ENCODE measurements around the gene ABCC5. TPM values are rescaled to one million over a fixed set of nuclear protein-coding genes. Genes with fewer than 3 reads are reported as not detected.

The ABCC5 gene
- polyA plus RNA-seq, 1 donor (not counting 4 experiments of a cell fraction or from before 2014, with no cell fraction given) = 28.7 TPM

DNA sequence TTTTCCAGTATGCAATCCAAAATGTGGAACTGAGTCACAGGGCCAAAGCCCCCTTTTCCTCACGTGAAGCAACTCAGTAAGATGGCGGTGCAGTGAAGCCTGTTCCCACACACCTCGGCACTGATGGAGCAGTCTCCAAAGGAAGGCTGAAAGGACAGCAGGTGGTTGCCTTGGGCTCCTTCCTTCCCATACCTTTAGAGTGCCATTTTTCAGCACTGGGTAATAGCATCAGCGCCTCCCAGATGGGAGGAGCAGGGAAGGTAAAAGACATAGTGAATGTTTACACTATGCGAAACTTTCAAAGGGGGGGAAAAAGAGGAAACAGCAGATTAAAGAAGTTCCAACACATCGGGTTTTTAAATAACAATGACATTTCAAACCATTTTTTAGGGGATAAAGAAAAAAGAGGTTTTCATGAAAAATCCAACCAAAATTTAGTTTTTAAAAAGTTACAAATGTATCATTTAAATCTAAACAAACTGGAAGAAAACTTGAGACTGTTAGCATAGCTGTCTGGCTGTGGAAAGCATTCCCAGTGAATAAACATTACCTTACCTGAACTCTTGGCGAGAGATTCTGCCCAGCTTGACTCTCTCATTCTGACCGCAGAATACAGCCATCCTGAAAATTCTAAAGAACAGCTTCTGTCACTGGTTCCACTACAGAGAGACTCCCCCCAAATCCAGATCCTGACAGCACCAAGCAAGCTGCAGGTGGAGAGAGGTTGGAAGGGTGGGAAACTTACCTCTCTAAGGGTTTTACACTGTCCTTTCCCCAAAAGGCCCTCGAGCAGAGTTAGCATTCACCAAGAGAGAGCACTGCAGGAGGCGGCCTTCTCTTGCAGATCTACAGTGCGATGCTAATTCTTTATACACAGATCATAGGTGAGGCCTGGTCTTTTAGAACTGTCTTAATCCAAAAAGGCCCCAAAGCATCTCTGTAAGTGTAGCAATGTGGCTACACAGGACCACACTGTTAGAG, 32.6 kb downstream of the ABCC5 start:
- Histone ChIP-seq H3K4me3 (ENCODE audit: control insufficient read depth in 2 of 3, extremely low read depth in 1 of 3, insufficient read depth in 2 of 3, low read depth in 1 of 3, low read length in 3 of 3) (no peak overlapping the region), H3K79me2 (ENCODE audit: control insufficient read depth, insufficient read depth, low read length) (no peaks in the 10 kb centered on the region), H3K27ac (ENCODE audit: control insufficient read depth, insufficient read depth, low read length) (no peak overlapping the region), H3K27me3 (ENCODE audit: control insufficient read depth, extremely low read depth, insufficient read depth, low read length) (no peaks in the 10 kb centered on the region), H3K9me3 (ENCODE audit: control insufficient read depth, low read depth, low read length) (no peaks in the 10 kb centered on the region), H3K4me1 (ENCODE audit: control insufficient read depth, extremely low read depth, insufficient read depth, low read length) (no peaks in the 10 kb centered on the region), H3K36me3 (ENCODE audit: control insufficient read depth in 2 of 2, extremely low read depth in 1 of 2, insufficient read depth in 2 of 2, low read length in 2 of 2) (peaks cover 21 to 23% of the 10 kb centered on the region in 2 experiments), H3K9ac (ENCODE audit: control insufficient read depth, extremely low read depth, insufficient read depth, low read length) (no peak overlapping the region), H3K9me1 (ENCODE audit: control insufficient read depth, extremely low read depth, insufficient read depth, low read length) (no peaks in the 10 kb centered on the region), H2AFZ (ENCODE audit: control insufficient read depth, low read length) (no peak overlapping the region), H4K20me1 (ENCODE audit: control insufficient read depth, extremely low read depth, insufficient read depth, low read length) (no peaks in the 10 kb centered on the region), H3K4me2 (ENCODE audit: control insufficient read depth, extremely low read depth, insufficient read depth, low read depth, low read length) (no peak overlapping the region)
- DNase-seq (ENCODE audit: low read depth, low spot score) (no peak), FAIRE-seq (no peak)
- dilution Hi-C loops (cut with MboI; ENCODE audit: extremely low pct_ligation_motif_present, low sequenced_read_pairs) = no loop called here
- TF ChIP-seq, protein P1, sequence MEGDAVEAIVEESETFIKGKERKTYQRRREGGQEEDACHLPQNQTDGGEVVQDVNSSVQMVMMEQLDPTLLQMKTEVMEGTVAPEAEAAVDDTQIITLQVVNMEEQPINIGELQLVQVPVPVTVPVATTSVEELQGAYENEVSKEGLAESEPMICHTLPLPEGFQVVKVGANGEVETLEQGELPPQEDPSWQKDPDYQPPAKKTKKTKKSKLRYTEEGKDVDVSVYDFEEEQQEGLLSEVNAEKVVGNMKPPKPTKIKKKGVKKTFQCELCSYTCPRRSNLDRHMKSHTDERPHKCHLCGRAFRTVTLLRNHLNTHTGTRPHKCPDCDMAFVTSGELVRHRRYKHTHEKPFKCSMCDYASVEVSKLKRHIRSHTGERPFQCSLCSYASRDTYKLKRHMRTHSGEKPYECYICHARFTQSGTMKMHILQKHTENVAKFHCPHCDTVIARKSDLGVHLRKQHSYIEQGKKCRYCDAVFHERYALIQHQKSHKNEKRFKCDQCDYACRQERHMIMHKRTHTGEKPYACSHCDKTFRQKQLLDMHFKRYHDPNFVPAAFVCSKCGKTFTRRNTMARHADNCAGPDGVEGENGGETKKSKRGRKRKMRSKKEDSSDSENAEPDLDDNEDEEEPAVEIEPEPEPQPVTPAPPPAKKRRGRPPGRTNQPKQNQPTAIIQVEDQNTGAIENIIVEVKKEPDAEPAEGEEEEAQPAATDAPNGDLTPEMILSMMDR (optimal IDR thresholded peaks at IDR 0.05 in 1 of 3, IDR thresholded peaks at IDR 0.05 in 1 of 3, conservative IDR thresholded peaks at IDR 0.05 in 1 of 3; ENCODE audit: extremely low read depth in 1 of 3, insufficient read depth in 2 of 3, low read length in 3 of 3) = no peak
- no peak for TF ChIP-seq EZH2 (IDR thresholded peaks at IDR 0.05; ENCODE audit: low read length)

DNA sequence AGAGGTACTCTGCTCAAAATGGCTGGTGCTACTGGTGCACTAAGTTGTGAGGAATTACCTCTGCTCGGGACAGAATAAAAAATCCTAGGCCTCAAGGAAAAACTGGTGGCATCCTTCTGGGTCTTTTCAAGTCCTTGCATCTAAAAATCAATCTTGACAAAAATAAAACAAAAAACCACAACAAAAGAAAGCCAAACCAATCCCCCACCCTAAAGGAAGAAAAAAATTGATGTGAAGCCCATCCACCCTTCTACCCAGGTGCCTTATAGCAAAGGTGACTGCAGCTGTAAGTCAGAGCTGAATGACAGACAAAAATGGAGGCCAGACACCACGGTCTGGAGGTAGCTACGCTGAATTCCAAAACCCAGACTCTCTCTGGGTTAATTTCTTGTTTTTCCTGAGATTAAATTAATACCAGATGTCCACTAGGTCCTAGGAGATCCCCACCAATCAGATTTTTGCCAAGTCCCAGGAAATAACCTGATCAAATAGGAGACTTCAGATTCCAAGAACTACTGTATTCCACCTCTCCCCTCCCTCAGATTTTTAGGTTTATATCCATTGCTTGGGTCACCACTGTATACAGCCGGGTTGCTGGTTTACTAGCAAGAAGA, 33.5 kb downstream of the ABCC5 start:
- H3K4me1 ChIP-seq (ENCODE audit: control insufficient read depth, extremely low read depth, insufficient read depth, low read length) = no peaks in the 10 kb centered on the region
- no peaks in the 10 kb centered on the region for H3K79me2 ChIP-seq (ENCODE audit: control insufficient read depth, insufficient read depth, low read length)
- no peak overlapping the region for H2AFZ ChIP-seq (ENCODE audit: control insufficient read depth, low read length)
- no peaks in the 10 kb centered on the region for H3K9me1 ChIP-seq (ENCODE audit: control insufficient read depth, extremely low read depth, insufficient read depth, low read length)
- H3K36me3 ChIP-seq (ENCODE audit: control insufficient read depth in 2 of 2, extremely low read depth in 1 of 2, insufficient read depth in 2 of 2, low read length in 2 of 2) = peaks cover 21 to 23% of the 10 kb centered on the region in 2 experiments
- dilution Hi-C loops (cut with MboI; ENCODE audit: extremely low pct_ligation_motif_present, low sequenced_read_pairs) = no loop called here
- TF ChIP-seq, protein P1 (optimal IDR thresholded peaks at IDR 0.05 in 1 of 3, IDR thresholded peaks at IDR 0.05 in 1 of 3, conservative IDR thresholded peaks at IDR 0.05 in 1 of 3; ENCODE audit: extremely low read depth in 1 of 3, insufficient read depth in 2 of 3, low read length in 3 of 3) = no peak
- TF ChIP-seq EZH2 (IDR thresholded peaks at IDR 0.05; ENCODE audit: low read length) = no peak
- FAIRE-seq = no peak
- no peak overlapping the region for H3K4me2 ChIP-seq (ENCODE audit: control insufficient read depth, extremely low read depth, insufficient read depth, low read depth, low read length)
- H3K4me3 ChIP-seq (ENCODE audit: control insufficient read depth in 2 of 3, extremely low read depth in 1 of 3, insufficient read depth in 2 of 3, low read depth in 1 of 3, low read length in 3 of 3) = no peak overlapping the region
- H3K27me3 ChIP-seq (ENCODE audit: control insufficient read depth, extremely low read depth, insufficient read depth, low read length) = no peaks in the 10 kb centered on the region
- H3K27ac ChIP-seq (ENCODE audit: control insufficient read depth, insufficient read depth, low read length) = no peak overlapping the region
- no peaks in the 10 kb centered on the region for H3K9me3 ChIP-seq (ENCODE audit: control insufficient read depth, low read depth, low read length)
- H3K9ac ChIP-seq (ENCODE audit: control insufficient read depth, extremely low read depth, insufficient read depth, low read length) = no peak overlapping the region
- DNase-seq (ENCODE audit: low read depth, low spot score) = no peak
- no peaks in the 10 kb centered on the region for H4K20me1 ChIP-seq (ENCODE audit: control insufficient read depth, extremely low read depth, insufficient read depth, low read length)

Data from keratinocyte (primary cell).